Cardiac septum (tissue), 1 donor: Measurements from ENCODE around the gene MRPS2. TPM values are rescaled to one million over a fixed set of nuclear protein-coding genes. Genes with fewer than 3 reads are reported as not detected.

ENCODE experiments used
- DNase-seq: peaks from one replicate; pipeline ENCODE4 v3.0.0-alpha.2; 2020; ENCODE audit warnings: low spot score
- intact Hi-C: fragments of 100-400 bp; cut with DNase I; formaldehyde crosslinking; loops from one replicate; pipeline ENCODE4 v1.14.0; 2022
- total RNA-seq: library from RNA; stranded (reverse); fragmentation: NEBNext Ultra II Directional; extraction: Animal tissue kit (Norgen Biotek cat#: 25700); gene quantifications from one replicate; pipeline ENCODE4 v1.2.1, GENCODE V29; 2021
- donor health status: DM: no; HTN: no; CAD: no.

Gene MRPS2
- total RNA-seq, 1 donor from 2014 or later = 37.2 TPM

DNA sequence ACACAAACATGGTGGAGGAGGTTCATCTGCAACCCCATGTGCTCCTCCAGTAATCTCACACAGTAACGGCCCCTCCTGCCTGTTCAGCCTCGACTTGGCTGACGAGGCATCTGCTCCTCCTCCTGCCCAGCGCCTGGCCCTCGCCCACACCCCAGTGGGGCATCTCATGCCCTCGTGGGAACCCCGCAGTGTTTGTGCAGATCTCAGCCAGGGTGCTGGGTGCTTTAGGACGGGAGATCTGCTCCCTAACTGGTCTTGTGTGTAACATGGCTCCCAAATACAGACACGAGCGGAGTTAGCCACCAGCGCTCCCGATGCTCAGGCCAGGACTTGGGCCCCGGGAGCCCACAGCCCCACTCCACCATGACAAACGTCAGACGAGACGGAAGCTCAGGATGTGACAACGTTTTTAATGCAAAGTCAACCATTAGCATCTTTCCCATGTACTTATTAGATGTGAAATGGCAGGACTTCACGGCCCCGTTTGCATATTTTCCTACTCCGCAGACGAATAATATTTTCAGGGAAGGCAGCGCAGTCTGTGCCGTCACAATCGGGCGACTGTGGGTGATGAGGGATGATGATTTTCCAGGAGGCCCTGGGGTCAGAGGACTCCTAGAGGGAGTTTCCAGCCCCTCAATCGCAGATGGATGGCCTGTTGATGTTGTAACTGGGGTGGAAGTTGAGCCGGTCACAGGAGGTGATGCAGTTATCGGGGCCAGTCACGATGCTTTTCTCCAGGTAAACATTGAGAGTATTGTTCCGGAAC, 5.5 kb upstream of the MRPS2 start:
- DNase-seq = no peak
- intact Hi-C loops = no loop called here

DNA sequence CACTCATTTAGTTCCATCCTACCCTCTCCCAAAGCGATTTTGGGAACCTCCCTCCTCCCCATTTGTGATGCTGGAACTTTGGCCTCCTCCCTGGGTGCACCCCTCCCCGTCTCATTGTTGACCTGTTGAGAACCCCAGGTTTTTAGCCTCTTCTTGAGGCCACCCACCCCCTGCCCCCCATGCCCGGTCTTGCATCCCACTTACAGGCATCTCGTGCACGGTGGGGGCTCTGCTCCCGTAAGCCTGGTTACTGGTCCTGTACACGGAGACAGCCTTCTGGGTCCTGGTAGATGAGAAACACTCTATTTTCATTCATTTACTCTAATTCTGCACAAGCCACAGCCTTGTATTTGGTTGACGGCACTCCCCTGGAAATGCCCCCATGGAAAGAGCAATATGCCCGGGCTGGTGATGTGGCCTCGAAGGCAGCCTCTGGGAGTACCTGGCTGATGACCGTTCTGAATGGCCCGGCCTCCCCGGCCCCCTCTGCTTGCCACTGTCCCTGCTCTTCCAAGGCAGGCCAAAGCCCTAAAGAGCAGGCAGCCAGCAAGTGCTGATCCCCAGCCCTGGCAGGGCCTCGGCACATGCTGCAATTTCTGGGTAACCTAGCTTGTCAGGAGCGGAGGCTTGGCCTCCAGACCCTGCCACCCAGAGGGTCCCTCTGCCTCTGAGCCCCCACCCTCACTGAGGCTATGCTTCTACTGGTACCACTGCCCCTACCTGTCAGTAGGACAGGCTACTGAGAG, 1.9 kb upstream of the MRPS2 start:
- intact Hi-C loops = no loop called here
- DNase-seq = no peak

DNA sequence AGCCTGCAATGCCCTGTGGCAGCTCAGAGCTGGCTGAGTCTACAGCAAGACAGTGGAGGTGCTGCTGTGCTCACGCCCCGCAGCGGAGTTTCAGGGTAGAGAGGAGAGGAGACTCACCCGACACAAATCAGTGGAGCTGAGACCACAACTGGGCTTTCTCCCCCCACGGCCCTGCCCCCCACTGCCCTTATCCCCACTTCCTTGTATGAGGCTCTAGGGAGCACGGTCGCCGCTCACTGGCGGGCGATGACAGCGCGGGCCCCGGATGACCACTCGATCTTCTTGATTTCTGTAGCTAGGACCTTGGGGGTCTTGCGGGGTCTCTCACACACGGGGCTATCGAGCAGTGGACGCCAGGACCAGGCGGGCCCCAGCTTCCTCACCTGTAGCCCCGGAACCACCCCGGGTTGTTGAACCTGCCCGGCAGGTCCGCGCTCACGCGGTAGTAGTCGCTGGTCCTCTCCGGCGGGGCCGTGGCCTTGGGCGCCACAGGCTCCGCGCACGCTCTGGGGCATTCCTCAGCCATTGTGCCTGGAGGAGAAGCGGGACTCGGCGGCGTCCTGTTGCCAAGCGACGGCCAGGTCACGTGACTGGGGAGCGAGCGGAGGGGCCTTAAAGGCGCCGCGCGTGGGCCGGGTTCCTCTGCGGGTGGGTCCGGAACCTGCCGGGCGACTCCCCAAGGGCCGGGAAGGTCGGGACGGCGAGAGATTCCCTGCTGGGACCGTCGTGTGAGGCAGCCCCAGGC, 984 bp upstream of the MRPS2 start:
- peak; percentile 97 for DNase-seq
- intact Hi-C loops = no loop called here

DNA sequence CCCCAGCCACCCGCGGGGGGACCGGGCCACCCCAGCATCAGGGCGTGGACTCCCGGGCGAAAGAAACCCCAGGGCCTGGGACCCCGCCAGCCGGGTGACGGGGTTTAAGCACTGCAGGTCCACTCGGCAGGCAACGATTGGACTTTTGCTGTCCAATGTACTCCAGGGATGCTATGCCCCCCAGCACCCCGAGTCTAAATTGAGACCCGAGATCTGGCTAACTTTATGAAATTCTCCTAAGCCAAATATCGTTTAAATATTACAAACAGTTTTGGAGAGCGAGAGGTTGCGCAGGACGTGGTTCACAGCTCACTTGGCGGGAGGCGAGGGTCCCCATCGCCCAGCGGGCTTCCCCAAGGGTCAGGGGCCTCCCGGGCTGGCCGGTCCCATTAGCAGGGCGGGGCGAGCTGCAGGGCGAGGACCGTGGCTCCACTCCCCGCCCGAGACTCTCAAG, 384 bp upstream of the MRPS2 start:
- intact Hi-C loops = no loop called here
- no peak for DNase-seq

DNA sequence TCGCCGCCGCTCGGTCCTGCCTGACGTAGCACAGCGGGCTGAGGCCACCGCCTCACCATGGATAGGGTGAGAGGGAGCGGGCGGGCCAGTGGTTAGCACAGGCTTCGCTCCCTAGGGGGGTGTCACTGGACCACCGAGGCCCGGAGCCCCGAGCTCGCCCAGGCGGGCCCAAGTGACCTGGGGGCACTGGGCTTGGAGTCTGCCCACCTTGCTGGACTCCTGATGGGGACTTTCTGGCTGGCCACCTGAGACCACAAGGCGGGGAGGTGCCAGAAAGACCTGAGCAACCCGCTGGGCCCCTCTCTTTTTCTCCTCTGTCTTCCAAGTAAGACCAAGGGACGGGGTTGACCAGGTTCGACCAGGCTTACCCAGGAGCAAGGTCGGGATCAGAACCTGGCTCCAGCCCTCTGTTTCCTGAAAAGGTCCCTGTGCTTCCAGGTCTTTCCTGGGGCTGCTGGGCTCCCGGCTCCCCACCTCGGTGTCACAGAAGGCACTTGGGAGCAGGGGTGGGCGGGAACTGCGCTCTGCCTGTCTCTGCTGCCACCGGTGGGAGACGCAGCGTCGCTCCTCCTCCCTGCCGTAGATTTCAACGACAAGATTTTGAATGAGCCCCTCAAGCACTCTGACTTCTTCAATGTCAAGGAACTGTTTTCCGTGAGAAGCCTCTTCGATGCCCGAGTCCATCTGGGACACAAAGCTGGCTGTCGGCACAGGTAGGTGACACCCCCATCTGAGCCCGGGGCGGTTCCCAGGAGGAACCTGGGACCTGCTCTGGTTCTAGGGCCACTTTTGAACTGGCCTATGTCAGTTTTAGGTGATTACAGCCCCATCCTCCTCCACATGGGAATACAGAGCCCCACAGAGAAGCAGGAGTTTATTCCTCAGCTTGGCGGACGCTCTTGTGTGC, 1.0 kb downstream of the MRPS2 start:
- DNase-seq = no peak
- intact Hi-C loops = no loop called here

DNA sequence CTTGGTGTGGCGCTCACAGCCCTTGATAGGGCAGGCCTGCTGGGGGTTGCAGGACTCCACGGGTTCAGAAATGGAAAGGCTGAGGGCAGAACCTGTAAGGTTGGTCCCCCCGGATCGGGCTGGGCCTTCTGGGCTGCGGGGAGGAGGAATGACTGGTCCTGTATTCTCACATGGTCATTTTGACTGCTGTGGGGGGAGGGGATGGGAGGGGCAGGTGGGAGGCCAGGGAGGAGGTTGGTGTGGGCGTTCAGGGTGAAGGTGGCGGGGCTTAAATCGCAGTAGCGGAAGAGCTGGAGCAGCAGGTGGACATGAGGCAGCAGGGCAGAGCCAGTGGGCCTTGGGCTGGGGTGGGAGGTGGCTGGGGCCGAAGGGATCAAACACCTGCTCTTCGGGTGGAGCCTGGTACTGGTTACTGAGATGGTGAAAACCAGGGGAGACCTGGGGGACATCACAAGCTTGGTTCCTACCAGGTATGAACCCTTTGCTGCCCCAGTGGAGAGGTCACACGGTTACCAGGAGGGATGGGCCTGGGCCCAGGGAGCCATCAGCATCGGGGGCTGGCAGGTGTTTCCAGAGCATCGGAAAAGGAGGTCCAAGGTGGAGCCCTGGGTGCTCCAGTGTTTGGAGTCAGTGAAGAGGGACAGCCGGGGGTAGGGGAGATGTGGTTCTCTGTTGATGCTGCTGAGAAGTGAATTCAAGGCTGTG, 1.8 kb downstream of the MRPS2 start:
- DNase-seq = no peak
- intact Hi-C loops = no loop called here

DNA sequence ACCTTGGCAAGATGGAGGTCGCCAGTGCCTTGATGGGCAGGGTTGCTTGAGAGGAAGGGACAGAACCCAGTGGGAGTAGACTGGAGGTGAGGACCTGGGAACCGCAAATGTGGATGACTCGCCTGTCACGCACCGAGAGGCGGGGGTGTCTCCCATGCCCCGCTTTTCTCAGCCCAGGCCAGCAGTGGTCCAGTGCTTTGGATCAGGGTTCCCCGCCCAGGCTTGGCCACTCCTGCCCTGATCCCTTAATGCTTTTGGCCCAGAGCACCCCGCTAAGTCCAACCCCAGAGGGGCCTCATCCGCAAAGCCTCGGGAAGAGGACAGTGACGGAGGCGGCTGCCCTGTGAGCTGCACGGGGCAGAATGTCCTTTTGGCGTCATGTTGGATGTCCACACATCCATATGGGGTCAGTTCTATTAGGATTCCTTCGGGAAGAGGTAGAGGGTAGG, 2.4 kb downstream of the MRPS2 start:
- DNase-seq = no peak
- intact Hi-C loops = no loop called here

DNA sequence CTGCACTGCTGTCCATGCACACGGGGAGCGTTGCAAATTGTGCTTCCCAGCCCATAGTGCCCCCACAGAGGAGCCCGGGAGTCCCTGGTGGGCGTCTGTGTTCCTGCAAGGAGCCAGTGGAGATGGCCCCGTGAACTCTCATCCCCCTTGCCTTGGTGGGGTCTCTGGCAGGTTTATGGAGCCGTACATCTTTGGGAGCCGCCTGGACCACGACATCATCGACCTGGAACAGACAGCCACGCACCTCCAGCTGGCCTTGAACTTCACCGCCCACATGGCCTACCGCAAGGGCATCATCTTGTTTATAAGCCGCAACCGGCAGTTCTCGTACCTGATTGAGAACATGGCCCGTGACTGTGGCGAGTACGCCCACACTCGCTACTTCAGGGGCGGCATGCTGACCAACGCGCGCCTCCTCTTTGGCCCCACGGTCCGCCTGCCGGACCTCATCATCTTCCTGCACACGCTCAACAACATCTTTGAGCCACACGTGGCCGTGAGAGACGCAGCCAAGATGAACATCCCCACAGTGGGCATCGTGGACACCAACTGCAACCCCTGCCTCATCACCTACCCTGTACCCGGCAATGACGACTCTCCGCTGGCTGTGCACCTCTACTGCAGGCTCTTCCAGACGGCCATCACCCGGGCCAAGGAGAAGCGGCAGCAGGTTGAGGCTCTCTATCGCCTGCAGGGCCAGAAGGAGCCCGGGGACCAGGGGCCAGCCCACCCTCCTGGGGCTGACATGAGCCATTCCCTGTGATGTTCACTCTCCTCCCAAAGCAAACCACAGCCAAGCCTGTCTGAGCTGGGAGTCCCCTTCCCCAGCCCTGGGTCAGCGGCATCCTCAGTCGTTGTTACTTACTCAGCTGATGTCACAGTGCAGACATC, 3.1 kb downstream of the MRPS2 start:
- no peak for DNase-seq

DNA sequence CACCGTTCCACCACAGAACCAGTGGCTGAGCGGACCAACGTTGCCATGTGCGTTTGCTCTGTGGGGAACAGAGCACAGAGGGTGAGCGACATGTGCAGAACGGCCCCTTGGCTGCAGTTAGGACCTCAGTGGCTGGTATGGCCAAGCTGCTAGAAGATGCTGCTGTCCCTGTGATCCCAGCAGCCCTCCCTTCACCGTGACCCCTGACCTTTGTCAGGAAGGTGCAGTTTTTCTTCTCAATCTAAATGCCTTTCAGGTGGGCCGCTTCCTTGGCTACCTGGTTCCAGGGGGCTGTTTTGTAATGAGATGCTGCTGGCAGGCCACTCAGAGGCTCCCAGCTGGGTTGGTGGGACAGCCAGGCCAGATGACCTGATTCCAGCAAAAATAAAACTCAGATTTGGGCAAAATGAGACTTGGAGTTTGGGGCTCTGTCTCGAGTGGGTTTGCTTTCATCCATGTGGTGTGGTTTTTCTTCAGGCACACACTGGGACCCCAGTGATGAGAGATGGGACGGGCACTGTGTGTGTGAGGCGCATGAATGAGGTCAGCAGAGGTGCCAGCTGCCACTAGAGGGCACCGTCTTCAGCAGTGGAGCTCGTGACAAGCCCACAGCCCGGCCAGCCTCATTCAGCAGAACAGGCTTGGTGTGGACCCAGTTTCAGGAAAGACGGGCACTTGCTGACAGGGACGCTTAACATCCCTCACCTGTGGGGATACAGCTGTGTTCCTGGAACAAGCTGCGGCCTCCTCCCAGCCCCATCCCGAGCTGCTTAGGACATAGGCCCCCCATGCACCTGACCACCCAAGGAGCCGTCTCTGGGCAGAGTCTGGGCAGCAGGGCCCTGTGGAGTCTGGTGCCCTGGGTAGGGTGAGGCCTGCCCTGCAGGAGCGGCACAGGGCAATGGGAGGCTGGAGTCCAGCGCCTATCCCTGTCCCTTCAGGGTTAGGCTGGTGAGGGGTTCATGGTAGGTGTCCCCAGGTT, 4.1 kb downstream of the MRPS2 start:
- no peak for DNase-seq
- intact Hi-C loops = no loop called here

More for the DNA sequence above, 3.1 kb downstream of the MRPS2 start:
- intact Hi-C loops = no loop called here

DNA sequence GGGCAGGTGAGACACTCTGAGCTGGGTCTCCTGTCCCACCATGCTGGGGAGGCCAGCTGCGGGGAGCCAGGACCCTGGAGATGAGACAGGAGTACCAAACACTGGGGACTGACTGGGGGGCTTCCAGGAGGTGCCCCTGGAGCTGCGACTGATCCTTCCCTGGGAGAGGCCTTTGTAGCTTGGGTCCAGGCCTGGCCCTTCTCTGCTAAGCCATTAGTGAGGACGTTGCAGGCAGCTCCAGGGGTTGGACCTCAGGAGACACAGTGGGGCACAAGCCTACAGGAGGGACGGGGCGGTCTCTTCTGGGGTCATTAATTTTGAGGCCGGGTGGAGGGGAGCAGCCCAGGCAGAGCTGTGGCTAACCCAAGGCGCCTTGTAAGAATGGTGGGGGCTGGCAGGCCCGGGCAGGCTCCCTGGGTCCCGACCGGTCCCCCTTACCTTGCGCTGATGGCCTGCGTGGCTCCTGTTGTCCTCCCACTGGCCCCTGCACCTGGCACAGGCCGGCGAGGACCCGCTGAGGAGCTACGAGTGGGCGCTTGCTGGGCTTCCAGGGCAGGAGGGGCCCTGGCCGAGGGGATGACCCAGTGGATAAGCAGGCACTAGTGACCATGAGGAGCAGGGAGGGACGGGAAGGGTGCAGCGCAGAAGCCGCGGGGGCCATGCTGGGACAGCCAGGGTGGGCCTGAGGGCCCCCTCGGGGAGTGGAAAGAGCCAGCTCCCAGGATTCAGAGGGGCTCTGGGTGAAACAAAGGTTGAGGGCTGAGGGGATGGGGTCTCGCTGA, 5.1 kb downstream of the MRPS2 start:
- intact Hi-C loops = no loop called here
- no peak for DNase-seq

DNA sequence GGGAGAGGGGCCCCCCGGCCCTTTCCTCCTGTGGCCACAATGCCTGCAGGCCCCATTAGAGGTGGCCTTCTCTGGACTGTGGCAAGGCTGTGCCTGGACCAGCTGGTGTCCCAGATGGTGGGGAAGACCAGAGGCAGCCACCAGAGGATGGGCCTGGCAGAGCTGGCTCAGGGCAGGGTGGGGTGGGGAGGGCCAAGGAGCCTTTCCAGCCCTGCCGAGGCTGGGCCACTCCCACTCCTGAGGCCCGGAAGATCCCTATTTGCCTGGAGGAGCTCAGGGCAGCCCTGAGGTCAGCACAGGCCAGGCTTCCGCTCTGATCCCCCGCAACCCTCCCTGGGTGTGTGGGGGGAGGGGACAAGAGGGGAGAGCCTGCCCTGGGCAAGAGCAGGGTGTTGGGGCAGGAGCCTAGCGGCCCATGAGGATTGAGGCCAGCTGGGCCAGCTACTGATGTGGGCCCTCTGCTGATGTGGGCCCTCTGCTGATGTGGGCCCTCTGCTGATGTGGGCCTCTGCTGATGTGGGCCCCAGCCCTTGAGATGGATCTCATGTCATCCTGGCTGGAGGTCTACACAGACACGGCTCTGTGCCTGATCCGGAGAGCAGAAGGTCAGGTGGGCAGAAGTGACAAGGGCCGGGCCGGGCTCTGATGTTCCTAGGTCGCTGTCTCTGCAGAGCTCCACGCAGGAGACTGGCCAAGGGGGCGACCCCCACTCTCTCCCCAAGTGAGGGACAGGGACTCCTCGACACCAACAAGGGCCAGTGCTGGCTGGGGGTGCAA, 6.0 kb downstream of the MRPS2 start:
- intact Hi-C loops = no loop called here
- peak; percentile 54 for DNase-seq

DNA sequence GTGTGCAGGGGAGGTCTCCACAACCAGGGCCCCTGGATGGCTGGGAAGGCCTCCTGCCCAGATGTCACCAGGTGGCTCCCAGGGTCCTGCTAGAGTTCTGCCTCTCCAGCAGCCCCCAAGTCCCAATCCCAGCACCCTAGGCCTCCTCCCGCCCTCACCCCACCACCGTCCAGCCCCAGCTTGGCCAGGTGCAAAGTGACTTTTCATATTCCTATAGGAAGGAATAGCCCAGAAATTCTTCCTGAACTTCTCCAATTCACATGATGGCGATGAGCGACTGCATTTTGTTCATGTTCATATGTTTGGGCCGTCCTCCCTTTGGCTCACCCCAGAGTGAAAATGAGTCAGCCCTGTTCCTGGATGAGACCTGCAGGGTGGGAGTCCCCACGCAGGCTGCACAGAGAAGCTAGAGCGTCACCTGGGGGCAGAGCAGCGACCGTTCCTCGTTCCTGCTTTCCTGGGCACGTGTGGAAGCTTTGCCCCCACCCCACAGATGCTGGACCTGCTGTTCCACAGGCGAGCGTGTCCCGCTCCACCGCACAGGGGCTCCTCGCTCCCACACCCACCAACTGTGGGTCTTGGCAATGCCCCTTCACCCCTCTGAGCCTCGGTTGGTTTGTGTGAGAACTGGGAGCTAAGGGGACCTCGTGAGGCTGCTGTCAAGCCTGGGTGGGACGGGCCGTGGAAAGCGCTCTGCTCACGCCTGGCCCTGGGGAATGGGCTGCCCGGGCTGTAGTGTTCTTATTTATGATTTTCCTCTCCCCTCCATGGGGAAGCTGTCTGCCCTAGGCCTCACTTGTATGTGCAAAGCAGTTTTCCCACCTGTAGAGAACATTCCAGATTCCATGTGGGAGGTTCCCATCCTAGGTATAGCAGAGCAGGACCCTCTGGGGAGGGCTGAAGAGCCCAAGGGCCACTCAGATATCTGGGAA, 6.9 kb downstream of the MRPS2 start:
- DNase-seq = peak; percentile 57
- intact Hi-C loops = no loop called here

DNA sequence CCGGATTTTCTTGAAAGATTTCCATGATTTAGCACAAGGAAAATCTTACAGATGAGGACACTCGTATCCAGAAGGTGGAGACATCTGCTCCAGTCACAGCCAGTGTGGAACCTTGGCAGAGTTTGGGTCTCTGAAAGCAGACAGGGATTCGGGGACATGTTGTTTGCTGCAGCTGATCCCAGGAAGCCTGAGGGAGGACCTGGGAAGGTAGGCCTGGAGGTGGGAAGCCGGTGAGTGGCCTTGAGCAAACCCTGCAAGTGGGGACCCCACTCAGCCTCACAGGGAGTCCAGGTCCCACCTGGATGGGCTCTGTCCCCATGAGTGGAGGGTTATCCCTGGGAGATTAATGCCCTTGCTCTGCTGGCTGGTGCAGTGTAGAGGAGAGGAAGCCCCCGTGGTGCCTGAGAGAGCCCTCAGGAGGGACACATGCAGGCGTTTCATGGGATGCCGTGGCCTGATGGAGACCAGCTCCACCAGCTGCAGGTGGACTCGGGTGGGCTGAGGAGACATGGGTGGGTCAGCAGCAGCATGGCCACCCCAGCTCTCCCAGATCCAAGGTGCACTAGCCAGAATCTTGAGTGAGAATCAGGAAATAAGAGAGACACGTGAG, 7.8 kb downstream of the MRPS2 start:
- DNase-seq = peak; percentile 58
- intact Hi-C loops = no loop called here

DNA sequence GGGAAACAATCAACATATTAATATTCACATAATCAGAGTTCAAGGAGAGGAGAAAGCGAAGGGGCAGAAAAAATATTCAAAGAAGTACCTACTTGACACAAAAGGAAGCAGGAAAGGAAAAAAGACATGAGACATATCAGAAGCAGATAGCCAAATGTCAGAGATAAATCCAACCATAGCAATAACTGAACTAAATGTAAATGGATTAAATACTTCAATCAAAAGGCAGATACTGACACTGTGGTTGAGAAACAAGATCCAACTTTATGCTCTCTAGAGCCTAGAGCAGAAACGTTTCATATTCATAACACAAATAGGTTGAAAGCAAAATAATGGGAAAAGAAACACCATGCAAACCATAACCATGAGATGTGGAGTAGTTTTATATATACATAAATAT, 9.0 kb downstream of the MRPS2 start:
- DNase-seq = no peak
- intact Hi-C loops = no loop called here
